Measurements from ENCODE around the gene THOP1.

The THOP1 gene

DNA sequence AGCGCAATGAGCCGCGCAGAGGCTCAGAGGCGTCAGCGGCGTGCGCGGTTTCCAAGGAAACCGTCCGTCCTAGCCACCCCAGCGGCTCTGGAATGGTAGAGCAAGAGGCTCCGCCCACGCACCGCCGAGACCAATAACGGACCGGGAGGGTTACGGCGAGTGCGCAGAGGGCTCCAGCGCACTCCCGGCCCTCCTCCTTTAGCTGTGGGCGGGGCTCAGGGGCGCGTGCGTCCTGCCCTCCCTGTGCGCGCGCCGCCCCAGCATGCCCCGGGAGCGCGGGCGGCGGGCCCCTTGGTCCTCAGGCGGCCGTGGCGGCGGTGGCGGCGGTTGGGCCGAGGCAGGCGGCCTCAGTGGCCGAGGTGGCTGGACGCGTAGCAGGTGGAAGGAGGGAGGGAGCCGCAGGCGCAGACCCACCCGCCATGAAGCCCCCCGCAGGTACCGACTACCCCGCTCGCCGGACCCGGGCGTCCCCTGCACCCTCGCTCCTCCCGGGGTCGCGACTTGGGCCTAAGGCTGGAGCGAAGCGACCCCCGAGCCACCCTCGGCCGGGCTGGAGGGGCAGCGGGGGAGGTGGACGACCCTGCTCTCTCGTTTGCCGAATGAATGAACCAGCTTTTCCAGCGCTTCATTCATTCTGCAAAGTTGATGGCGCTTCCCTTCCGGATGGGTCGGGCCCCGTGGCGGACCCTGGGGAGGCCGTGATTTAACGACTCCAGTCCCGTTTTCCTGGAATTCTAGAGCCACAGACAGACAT lies at the start of gene THOP1:
TSS of gene THOP1 (plus strand) at position 260 of the 754 bp plus-strand sequence. CDS start at position 420, 160 bp downstream.
- peak; percentile 100 for DNase-seq

DNA sequence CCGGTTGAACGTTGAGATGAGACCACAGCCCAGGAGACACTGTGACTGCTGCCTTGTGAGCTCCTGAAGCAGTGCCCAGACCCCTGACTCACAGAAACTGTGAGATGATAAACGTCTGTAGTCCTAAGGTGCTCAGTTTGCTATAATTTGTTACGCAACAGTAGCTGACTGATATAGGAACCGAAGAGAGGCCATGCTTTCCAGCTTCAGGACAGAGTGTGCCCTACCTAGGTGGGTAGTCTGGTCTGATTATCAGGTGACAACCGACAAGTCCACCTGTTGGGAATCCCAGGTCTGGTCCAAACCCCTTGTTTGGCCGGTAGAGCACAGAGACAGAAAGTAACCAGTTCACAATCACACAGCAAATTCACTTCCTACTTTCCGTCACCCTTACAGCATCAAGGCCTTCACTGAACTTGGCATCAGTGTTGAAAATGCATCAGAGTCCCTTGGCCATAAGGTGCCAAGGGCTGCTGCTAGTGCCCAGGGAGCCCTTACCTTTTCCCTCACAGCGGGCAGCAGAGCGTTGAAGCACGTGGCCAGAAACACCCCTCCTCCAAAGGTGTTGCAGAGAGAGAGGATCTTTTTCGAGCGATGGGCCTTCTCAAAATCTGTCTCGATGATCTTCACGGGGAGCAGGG lies 48.6 kb upstream of the THOP1 start:
- no peak for DNase-seq

DNA sequence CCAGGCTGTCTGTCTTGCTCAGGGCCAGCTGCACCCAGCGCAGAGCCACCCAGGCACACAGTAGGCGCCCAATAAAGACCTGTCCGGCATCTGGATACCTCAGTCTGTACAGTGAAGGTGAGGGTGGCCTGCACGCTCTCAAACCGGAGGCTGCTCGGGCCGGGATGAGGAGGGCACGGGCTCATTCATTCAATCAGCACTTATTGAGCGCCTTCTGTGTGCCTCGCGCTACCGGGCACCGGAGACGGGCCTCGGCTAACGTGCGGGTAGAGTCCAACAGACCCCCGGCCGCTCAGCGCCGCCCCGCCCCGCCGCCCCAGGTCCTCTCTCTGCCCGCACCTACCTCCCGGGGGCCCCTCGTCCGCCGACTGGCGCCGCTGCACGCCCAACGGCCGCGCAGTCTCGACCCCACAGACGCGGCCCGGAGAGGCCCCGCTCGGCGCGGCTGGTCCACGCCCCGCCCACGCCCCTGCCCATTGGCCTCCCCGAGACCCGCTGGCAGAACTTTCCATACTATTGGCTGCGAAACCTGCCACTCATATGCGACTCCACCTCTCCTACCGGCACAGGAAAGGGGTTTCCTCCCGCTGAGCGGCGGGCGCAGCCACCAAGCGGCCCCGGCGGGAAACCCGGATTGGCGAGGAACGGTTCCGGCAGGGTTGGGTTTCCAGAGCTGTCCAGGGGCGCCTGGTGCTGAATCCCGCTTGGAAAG lies 45.5 kb upstream of the THOP1 start, which contains the start of gene SLC39A3:
TSS of gene SLC39A3 (minus strand) at position 416 of the 712 bp plus-strand sequence. CDS start 2,760 bp downstream, outside the sequence.
- DNase-seq, result peak; percentile 99

DNA sequence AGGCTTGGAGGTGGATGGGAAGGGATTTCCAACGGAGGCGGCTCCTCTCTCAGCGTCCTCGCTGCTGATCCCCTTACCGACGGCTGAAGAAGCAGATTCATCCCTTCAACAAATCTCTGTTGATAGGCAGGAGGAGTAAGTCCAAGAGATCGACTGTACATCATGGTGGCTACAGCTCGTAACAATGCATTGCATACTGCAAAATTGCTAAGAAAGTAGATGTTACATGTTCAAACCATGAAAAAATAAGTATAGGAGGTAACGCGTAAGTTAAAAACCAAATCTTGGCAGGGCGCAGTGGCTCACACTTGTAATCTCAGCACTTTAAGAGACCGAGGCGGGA lies 45.0 kb upstream of the THOP1 start:
- no peak for DNase-seq

DNA sequence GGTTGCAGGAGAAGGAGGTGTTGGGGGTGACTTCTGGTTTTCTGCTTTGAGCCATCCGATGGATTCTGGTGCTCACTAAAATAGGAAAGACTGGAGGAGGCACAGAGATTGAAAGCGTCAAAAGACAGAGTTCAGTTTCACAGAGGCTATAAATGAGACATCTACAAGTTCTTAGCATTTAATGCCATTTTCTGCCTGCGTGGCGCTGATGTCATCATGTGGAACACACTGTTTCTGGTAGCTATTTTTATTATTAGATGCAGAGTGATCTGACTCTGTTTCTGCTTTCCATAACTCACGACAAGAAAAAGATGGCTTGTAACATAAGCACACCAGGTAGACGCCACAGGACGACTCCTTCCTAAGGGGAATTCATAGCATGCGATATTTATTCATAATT lies 42.2 kb upstream of the THOP1 start:
- DNase-seq, result no peak

DNA sequence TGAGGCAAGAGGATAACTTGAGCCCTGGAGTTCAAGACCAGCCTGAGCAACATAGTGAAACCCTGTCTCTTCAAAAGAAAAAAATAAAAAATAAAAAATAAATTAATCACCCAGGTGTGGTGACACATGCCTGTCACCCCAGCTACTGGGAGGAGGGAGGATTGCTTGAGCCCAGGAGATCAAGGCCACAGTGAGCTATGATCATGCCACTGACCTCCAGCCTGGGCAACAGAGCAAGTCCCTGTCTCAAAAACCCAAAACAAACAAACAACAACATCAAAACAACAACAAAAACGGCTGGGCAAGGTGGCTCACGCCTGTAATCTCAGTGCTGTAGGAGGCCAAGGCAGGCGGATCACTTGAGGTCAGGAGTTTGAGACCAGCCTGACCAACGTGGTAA lies 41.2 kb upstream of the THOP1 start:
- DNase-seq, result no peak

DNA sequence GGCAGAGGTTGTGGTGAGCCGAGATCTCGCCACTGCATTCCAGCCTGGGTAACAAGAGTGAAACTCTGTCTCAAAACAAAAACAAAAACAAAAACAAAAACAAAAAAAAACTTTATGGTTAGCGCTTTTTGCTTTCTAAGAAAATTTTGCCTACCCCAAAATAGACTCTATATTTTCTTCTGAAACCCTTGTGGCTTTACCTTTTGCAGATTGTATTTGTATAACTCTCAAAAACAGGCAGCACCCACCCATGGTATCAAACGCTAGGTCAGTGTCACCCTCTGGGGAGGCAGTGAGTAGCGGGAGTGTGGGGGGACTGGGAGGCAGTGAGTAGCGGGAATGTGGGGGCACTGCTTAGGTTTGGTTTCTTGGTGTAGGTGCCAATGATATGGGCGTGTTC lies 38.0 kb upstream of the THOP1 start:
- DNase-seq, result no peak

DNA sequence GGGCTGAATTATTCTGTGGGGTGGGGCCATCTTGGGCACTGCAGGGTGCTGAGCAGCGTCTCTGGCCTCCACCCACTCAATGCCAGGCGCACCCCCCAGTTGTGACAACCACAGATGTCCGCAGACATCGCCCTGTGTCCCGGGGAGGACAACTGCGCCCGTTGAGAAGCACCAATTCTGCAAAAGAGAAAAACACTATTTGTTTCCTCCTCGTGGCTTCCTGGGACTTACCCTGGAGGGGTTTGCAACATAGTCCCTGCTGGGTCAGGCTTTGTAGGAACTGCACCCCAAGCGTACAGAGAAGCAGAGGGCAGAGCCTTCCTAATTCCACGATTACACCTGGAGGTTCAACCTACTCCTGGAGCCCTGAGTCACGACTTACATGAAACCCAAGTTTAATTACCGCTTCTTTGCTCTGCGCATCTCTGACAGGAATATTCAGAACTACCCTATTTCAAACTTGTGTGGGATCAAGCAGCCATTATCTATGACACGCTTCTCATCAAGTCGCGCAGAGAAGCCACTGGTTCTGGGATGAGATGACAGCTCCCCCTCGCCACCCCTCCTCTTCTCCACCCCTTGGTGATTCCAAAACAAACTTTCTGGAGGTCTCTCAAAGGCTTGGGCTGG lies 34.4 kb upstream of the THOP1 start:
- no peak for DNase-seq

DNA sequence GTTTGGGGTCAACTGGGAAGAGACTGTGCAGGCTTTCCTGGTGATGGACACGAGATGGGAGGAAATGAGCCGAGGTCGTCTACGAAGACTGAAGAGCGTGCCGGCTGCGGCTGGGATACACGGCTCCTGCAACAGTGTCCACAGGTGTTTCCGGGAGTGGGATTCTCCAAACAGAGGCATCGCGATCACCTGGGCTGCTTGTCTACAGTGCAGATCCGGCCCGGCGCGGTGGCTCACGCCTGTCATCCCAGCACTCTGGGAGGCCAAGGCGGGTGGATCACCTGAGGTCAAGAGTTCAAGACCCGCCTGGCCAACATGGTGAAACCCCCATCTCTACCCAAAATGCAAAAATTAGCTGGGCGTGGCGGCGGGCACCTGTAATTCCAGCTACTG lies 33.9 kb upstream of the THOP1 start:
- no peak for DNase-seq

DNA sequence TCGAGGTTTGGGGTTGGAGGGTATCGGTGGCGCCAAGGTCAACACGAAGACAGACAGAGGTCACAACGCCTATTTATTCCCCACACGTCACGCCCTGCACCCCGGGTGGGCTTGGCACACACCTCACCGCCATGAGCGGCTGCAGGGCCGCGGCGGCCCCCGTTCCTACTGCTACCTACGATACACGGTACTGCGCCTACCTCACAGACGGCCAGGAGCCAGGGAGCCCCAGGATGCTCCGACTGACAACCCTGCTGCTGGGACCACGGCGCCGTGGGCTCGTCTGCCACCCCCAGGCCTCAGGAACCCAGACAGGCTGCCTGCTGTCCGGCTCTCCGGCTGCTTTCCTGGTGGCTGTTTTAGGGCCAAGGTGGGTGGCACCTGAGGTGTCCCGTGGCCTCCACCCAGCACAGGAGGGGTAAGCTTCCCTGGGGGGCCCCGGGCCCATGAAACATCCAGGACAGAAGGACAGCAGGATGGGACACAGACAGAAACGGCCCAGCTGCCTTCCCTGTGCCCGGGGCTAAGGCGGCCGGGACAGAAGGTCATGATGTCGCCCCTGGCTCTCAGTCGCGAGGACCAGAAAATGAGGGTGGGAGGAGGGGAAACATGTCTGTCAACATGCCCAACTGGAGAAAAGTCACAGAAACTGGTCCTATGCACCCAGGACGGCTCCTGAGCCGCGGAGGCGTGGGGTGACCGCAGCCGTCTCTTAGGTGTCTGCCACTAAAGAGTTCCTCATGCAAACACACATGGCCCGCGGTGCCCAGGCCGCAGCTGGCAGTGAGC lies 30.4 kb upstream of the THOP1 start:
- DNase-seq, result no peak

DNA sequence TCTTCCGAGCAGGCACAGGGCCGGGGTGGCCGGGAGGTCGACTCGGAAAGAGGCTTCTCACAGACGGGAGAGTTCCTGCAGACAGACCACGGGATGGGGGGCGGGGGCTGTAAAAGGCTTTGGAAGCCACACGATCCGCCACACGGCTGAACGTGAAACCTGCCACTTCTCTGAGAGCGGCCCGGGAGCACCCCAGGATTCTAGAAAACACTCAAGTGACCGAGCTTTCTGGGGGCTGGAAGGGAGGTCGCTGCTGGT lies 29.9 kb upstream of the THOP1 start:
- no peak for DNase-seq

DNA sequence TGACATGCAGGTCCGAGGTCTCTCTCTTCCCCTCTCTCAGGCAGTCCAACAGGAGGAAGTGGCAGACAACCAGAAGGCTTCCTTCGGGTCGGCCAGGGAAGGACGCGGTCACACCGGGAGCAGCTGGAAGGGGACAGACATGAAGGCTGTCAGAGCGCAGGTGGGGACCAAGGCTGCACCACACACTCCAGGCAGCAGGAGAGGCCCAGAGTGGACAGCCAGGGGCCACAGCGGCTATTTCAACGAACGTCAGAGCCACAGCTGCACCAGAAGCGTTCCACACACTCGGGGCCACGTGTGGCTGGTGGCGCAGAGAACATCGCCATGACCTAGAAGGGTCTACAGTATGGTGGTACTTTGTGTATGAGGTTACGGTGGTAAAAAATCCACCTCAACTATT lies 29.5 kb upstream of the THOP1 start:
- DNase-seq, result no peak

DNA sequence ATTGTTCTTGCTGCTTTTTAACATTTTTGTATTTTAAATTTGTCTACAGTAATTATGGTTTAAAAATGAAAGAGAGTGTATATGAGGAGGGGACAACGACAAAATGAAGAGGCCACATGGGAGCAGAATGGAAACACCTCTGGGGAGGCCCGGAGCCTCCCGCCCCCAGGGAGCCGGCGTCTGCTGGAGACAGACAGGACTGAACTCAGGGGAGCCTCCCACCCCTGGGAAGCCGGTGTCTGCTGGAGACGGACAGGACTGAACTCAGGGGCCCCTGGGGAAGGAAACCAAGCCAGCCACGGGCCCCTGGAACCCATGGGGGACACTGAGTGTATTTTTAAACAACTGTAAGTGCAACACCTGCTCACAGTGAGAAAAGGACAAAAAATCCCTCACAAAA lies 28.8 kb upstream of the THOP1 start:
- no peak for DNase-seq

DNA sequence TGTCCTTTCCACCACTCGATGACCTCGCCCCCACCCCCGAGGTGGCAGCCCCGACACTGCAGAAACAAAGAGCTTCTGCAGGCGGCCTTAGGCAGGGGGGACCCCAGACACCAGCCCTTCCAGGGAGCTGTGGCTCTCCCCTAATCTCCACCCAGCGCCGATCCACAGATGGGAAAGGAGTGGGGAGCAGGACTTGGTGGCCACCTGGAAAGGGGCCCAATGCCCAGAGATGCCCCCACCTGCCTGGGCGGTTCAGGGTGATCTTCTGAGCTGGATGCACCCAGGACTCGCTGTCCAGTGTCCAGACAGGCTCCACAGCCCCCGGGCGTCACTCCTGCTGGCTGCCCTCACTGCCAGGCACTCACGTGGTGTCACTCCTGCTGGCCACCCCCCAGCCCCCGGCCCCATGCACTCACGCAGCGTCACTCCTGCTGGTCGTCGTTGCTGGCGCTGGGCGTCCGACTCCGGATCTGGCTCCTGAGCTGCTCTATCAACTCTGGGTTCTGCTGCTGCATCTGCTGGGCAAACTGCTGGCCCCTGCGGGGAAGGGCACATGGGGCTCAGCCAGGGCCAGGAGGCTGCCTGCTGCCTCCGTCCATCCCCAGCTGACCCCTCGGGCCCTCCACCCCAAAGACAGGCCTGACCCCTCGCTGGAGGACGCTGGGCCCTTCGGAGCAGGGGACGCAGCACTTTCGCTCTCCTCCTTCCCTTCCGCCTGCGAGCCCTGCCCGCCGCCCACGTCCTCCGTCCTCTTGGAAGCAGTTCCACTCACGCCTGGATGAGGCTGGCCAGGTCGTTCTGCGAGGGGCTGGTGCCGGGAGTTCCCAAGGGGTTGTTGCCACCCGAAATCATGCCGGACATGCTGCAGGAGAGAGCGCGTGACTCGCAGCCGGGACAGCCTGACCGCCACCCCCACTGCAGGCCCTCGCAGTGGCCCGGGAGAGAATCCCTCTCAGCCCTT lies 28.1 kb upstream of the THOP1 start:
- no peak for DNase-seq

DNA sequence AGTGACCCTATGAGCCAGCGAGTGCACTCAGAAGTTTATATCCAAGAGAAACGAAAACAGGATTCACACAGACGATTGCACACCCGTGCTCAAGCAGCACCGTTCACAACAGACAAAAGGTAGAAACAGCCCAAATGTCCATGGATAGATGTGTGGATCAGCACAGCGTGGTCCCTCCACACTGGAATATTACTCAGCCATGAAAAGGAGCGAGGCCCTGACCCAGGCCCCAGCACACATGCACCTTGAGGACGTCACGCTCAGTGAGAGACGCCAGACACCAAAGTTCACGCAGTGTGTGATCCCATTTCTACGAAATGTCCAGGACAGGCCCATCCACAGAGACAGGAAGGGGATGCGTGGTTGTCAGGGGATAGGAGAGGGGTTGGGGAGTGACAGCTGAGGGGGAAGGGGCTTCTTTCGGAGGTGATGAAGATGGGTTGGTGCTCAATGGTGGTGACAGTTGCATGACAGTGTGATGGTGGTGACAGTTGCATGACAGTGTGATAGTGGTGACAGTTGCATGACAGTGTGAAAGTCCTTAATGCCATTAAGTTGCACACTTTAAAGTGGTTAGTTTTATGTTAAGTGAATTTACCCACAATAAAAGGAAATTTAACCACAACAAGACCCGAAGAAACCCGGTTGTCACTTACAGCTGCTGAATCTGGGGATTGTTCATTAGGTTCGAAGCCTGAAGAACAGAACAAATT lies 26.5 kb upstream of the THOP1 start:
- no peak for DNase-seq

DNA sequence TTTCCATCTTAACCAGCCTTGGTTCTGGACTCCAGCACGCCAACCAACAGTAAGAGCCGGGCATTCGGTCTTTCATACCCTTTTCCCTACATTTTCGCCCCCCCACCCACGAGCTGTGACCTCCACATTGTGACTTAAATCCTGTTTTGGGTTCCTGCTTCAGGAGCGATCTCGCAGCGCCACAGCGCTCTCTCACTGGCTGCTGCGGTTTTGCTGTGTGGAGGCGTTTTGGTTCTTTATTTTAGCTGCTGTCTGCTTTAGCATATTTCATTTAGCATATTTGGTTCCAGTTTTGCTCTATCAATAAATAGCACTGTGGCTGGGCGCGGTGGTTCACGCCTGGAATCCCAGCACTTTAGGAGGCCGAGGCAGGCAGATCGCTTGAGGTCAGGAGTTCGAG lies 25.9 kb upstream of the THOP1 start:
- DNase-seq, result no peak

DNA sequence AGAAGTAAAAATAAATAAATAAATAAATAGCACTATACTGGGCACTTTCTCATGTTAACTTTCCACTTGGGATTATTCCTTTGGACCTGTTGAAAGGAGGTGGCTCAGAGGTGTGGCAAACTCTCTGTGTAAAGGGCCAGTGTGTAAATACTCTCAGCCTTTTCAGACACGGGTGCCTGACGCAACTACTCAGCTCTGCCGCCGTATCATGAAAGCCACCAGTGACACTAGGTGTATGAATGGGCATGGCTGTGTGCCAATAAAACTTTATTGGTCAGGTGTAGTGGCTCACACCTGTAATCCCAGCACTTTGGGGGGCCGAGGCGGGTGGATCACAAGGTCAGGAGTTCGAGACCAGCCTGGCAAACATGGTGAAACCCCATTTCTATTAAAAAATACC lies 25.3 kb upstream of the THOP1 start:
- DNase-seq, result no peak

DNA sequence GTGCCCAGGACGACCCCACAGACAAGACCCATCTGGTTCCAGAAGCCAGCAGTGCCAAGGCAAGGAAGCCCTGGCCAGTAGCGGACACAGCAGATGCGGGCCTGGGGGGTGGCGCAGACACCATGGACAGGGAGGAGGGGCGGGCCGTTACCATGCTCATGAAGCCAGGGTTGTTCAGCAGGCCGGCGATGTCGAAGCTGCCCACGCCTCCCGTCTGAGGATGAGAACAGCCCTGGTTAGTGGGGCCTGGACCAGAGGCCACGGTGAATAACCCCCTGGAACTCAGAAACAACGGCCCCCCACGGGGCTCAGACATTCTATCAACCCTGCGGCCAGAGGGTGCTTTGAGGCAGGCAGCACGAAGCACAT lies 24.0 kb upstream of the THOP1 start:
- DNase-seq, result no peak

DNA sequence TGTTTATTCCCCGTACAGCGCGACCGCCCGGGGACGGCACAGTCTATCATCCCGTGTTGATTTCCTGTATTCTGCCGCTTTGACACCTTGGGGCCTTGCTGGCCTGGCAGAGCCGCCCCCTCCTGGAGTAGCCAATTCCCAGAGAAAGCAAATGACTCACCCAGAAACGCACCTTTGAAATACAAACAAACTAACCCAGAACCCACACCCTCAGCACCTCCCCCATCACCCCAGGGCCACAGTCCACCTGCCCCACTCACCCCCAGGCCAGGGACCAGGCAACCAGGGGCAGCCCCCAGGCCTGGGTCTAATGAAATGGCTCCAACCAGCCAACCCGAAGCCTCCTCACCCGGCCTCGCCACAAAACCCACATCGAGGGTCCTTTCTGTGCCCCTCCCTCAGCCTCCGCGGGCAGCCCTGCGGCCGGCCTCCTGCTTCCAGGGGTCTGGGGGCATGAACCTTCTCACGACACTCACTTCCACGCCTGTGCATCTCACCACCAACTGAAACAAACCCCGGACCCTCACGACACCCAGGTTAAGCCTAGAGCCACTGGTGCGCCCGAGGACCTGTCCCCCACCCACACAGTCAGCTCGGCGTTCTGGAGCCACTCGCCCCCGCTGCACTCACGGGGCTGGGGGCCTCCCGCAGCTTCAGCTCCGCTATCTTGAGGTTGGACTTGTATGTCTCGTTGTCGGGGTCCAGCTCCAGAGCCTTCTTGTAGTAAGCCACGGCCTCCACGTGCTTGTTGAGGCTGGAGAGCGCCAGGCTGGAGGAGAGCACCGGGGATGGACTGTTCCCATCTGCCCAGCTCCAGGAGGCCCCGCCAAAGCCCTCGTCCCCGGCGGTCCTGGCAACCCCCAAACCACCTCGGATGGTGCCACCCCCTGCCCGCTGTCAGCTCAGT lies 23.2 kb upstream of the THOP1 start:
- DNase-seq, result no peak

Data from activated naive CD4-positive, alpha-beta T cell treated with anti-CD3 and anti-CD28 coated beads, Interleukin-2, amount 50 U/mL, for 16 hours (primary cell).